Measurements from ENCODE around the gene NAGS. TPM values are rescaled to one million over a fixed set of nuclear protein-coding genes. Genes with fewer than 3 reads are reported as not detected.

The NAGS gene
- polyA plus RNA-seq, 1 of the 3 experiments (the other 2 are of a cell fraction), result 1.7 TPM

GRCh38 chr17:43986225-43986981, 18.0 kb upstream of the NAGS start:
- ChIA-PET POLR2A (interaction anchor here (0.5 kb wide), 1 partner anchor 306 kb away, joined by 4 read pairs; no protein-coding TSS in a partner anchor), CTCF (interaction anchor here (0.7 to 31.1 kb wide), 8 partner anchors 9 to 140 kb away, joined by 3 to 638 read pairs (median 3); partner anchors contain the start of gene PPY)
- 94% methylated on average over 7 of the region's 7 CpGs for WGBS (ENCODE audit: low lambda C conversion rate)
- H2AFZ ChIP-seq (ENCODE audit: low read depth), result no peak overlapping the region
- H3K9me2 ChIP-seq, result no peaks in the 10 kb centered on the region
- no peak overlapping the region for H3K27ac ChIP-seq (ENCODE audit: low read depth in 2 of 2, low read length in 1 of 2)
- TF ChIP-seq EP300 (IDR thresholded peaks at IDR 0.05; ENCODE audit: borderline replicate concordance in 1 of 2, low read depth in 1 of 2, low read length in 1 of 2) (no peak), TCF12 (IDR thresholded peaks at IDR 0.05) (no peak), EZH2phosphoT487 (IDR thresholded peaks at IDR 0.05; ENCODE audit: borderline replicate concordance, low read depth) (no peak), NFIC (IDR thresholded peaks at IDR 0.05; ENCODE audit: borderline replicate concordance) (no peak), GATA2 (CRISPR knock-in tag; IDR thresholded peaks at IDR 0.05) (no peak), ELF1 (IDR thresholded peaks at IDR 0.05) (no peak), JUND (IDR thresholded peaks at IDR 0.05) (no peak), MXI1 (IDR thresholded peaks at IDR 0.05; ENCODE audit: low read depth, low read length) (no peak)
- DNase-seq, result no peak
- H3K4me1 ChIP-seq (ENCODE audit: control insufficient read depth in 1 of 2, insufficient read depth in 2 of 2, low read depth in 1 of 2, low read length in 1 of 2), result peaks cover 0 to 14% of the 10 kb centered on the region in 2 experiments; a peak in 1 of 4 replicates
- H3K36me3 ChIP-seq (replicated peaks in 1 of 2; ENCODE audit: control insufficient read depth in 1 of 2, insufficient read depth in 2 of 2, low read length in 1 of 2), result no peaks in the 10 kb centered on the region
- H3K4me3 ChIP-seq (ENCODE audit: low read depth in 2 of 2, low read length in 1 of 2), result no peak overlapping the region
- no peak overlapping the region for H3K9ac ChIP-seq
- H3K4me2 ChIP-seq, result no peak overlapping the region
- H3K9me3 ChIP-seq, result no peaks in the 10 kb centered on the region
- H3K79me2 ChIP-seq (ENCODE audit: insufficient read depth), result no peaks in the 10 kb centered on the region
- H3K27me3 ChIP-seq (ENCODE audit: insufficient read depth), result peaks cover 13% of the 10 kb centered on the region; the same call in 1 of the 2 replicates
- no peaks in the 10 kb centered on the region for H3F3A ChIP-seq (replicated peaks; ENCODE audit: insufficient read depth)
- H4K20me1 ChIP-seq (ENCODE audit: insufficient read depth), result no peaks in the 10 kb centered on the region

- Histone ChIP-seq H3K27ac (ENCODE audit: low read depth in 2 of 2, low read length in 1 of 2) (no peak overlapping the region), H2AFZ (ENCODE audit: low read depth) (no peak overlapping the region), H3K9me3 (no peaks in the 10 kb centered on the region), H3K4me2 (no peak overlapping the region), H3K4me1 (ENCODE audit: control insufficient read depth in 1 of 2, insufficient read depth in 2 of 2, low read depth in 1 of 2, low read length in 1 of 2) (peaks cover 0 to 14% of the 10 kb centered on the region in 2 experiments; a peak in 1 of 4 replicates), H3K9me2 (no peaks in the 10 kb centered on the region), H3F3A (replicated peaks; ENCODE audit: insufficient read depth) (no peaks in the 10 kb centered on the region), H3K4me3 (ENCODE audit: low read depth in 2 of 2, low read length in 1 of 2) (no peak overlapping the region), H4K20me1 (ENCODE audit: insufficient read depth) (no peaks in the 10 kb centered on the region), H3K9ac (no peak overlapping the region), H3K27me3 (ENCODE audit: insufficient read depth) (peaks cover 8% of the 10 kb centered on the region; the same call in 1 of the 2 replicates), H3K36me3 (replicated peaks in 1 of 2; ENCODE audit: control insufficient read depth in 1 of 2, insufficient read depth in 2 of 2, low read length in 1 of 2) (no peaks in the 10 kb centered on the region), H3K79me2 (ENCODE audit: insufficient read depth) (no peaks in the 10 kb centered on the region)
- no peak for TF ChIP-seq ELF1 (IDR thresholded peaks at IDR 0.05)
- no peak for TF ChIP-seq SIN3A (IDR thresholded peaks at IDR 0.05; ENCODE audit: borderline replicate concordance, low read depth, low read length)
- TF ChIP-seq TAF1 (IDR thresholded peaks at IDR 0.05; ENCODE audit: borderline replicate concordance, low read depth, low read length), result no peak
- TF ChIP-seq SMC3 (IDR thresholded peaks at IDR 0.05; ENCODE audit: low read depth, low read length), result no peak
- no peak for TF ChIP-seq PBX3 (IDR thresholded peaks at IDR 0.05)
- ChIA-PET POLR2A (no interaction called here), CTCF (interaction anchor here (0.7 to 31.1 kb wide), 7 partner anchors 13 to 108 kb away, joined by 3 to 638 read pairs (median 5); partner anchors contain the start of gene PPY)
- WGBS (ENCODE audit: low lambda C conversion rate), result 70% methylated on average over 11 of the region's 12 CpGs
- DNase-seq, result no peak
Observed at GRCh38 chr17:43987131-43988021, 17.0 kb upstream of the NAGS start.

Data from SK-N-SH (cell line).